PFSK-1 (cell line): ENCODE measurements around the gene TMEM14A.

ENCODE experiments used
- POLR2AphosphoS5 ChIP-seq: IDR thresholded peaks from 2 replicates; pipeline ENCODE4 v1.6.1; 2012; ENCODE audit warnings: low read depth, mild to moderate bottlenecking, control low read depth, low read length, moderate library complexity
- SIN3A ChIP-seq: IDR thresholded peaks from 2 replicates; pipeline ENCODE4 v1.6.1; 2012; ENCODE audit warnings: mild to moderate bottlenecking, low read length, moderate library complexity, borderline replicate concordance; ENCODE audit not compliant: insufficient read depth
- TAF1 ChIP-seq: IDR thresholded peaks from 2 replicates; pipeline ENCODE4 v1.6.1; 2012; ENCODE audit warnings: low read length, control low read depth, borderline replicate concordance; ENCODE audit not compliant: insufficient read depth
- TF ChIP-seq, protein P1 (sequence below), 2 experiments: IDR thresholded peaks; 2 replicates each; pipeline versions ENCODE4 v1.6.1 to v1.8.0; 2011 to 2012; ENCODE audit warnings: low read depth in 2 of 2, low read length in 2 of 2, control low read depth in 1 of 2, inconsistent platforms in 1 of 2, mild to moderate bottlenecking in 1 of 2, moderate library complexity in 1 of 2; ENCODE audit not compliant: insufficient read depth in 1 of 2

DNA sequence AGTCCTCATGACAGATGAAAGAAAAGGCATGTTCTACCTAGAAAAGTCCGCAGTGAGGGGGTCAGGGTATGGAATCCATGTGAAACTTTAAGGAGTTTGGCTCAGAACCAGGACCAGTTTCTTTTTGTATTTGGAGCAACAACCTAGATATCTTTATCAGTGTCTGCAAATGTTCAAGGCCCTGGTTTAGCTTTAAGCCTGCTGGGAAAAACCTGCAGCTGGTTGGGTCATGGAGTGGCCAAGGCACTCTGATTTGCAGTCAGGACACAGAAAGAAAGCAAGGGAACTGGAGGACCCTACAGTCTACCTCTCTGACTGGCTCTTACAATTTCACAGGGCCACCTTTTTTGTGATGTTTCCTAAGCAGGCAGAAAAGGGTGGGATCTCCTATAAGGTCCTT lies 58.7 kb downstream of the TMEM14A start:
- TF ChIP-seq POLR2AphosphoS5: no peak
- TF ChIP-seq, protein P1, sequence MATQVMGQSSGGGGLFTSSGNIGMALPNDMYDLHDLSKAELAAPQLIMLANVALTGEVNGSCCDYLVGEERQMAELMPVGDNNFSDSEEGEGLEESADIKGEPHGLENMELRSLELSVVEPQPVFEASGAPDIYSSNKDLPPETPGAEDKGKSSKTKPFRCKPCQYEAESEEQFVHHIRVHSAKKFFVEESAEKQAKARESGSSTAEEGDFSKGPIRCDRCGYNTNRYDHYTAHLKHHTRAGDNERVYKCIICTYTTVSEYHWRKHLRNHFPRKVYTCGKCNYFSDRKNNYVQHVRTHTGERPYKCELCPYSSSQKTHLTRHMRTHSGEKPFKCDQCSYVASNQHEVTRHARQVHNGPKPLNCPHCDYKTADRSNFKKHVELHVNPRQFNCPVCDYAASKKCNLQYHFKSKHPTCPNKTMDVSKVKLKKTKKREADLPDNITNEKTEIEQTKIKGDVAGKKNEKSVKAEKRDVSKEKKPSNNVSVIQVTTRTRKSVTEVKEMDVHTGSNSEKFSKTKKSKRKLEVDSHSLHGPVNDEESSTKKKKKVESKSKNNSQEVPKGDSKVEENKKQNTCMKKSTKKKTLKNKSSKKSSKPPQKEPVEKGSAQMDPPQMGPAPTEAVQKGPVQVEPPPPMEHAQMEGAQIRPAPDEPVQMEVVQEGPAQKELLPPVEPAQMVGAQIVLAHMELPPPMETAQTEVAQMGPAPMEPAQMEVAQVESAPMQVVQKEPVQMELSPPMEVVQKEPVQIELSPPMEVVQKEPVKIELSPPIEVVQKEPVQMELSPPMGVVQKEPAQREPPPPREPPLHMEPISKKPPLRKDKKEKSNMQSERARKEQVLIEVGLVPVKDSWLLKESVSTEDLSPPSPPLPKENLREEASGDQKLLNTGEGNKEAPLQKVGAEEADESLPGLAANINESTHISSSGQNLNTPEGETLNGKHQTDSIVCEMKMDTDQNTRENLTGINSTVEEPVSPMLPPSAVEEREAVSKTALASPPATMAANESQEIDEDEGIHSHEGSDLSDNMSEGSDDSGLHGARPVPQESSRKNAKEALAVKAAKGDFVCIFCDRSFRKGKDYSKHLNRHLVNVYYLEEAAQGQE (IDR thresholded peaks at IDR 0.05; ENCODE audit: insufficient read depth in 1 of 2, low read depth in 2 of 2, low read length in 2 of 2): no peak
- TF ChIP-seq TAF1: no peak
- no peak for TF ChIP-seq SIN3A
